MM.1S (cell line): ENCODE measurements around the gene WDR83.

Source experiments
- EZH2 ChIP-seq: fragments of 300-600 bp; sonication (generic); optimal IDR thresholded peaks from 2 replicates; pipeline ENCODE3; 2017; ENCODE audit warnings: low read depth, mild to moderate bottlenecking, antibody characterized with exemption, low read length, mixed read lengths
- EZH2phosphoT487 ChIP-seq: fragments of 300-600 bp; sonication (generic); IDR thresholded peaks from 2 replicates; pipeline ENCODE4 v1.6.1; 2018; ENCODE audit warnings: antibody characterized with exemption, low read length
- TF ChIP-seq, protein P1 (sequence below): fragments of 300-600 bp; sonication (generic); IDR thresholded peaks from 2 replicates; pipeline ENCODE4 v1.5.1; 2016; ENCODE audit warnings: antibody characterized with exemption, low read length, mixed read lengths

DNA sequence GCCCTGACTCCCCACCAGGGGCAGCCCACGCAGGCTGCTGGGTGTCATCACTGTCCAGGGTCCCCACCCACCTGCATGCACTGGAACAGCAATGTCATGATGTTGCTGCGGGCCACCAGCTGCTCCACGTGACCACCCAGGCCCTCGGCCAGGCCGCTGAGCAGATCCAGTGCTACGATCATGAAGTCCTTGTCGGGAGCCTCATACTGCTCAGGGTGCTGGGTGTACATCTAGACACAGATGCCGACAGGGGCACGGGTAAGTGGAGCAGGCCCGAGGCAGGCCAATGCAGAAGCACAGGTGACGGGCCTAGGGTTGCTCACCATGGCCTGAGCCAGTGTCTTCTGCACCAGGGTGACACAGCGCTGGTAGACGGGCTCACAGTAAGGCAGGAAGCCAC lies 38.6 kb downstream of the WDR83 start:
- TF ChIP-seq, protein P1, sequence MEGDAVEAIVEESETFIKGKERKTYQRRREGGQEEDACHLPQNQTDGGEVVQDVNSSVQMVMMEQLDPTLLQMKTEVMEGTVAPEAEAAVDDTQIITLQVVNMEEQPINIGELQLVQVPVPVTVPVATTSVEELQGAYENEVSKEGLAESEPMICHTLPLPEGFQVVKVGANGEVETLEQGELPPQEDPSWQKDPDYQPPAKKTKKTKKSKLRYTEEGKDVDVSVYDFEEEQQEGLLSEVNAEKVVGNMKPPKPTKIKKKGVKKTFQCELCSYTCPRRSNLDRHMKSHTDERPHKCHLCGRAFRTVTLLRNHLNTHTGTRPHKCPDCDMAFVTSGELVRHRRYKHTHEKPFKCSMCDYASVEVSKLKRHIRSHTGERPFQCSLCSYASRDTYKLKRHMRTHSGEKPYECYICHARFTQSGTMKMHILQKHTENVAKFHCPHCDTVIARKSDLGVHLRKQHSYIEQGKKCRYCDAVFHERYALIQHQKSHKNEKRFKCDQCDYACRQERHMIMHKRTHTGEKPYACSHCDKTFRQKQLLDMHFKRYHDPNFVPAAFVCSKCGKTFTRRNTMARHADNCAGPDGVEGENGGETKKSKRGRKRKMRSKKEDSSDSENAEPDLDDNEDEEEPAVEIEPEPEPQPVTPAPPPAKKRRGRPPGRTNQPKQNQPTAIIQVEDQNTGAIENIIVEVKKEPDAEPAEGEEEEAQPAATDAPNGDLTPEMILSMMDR: no peak
- TF ChIP-seq EZH2phosphoT487: no peak
- no peak for TF ChIP-seq EZH2
